ENCODE results near the gene MAN2B2.
"Not testable (repeated sequence)": the region's sequence is repeated elsewhere in the genome, so short reads cannot be mapped to it uniquely, and the experiment has no call there.

MAN2B2 gene

GRCh38 chr4:6654211-6654610 is 79.2 kb downstream of the MAN2B2 start:
- intact Hi-C loops (cut with DNase I); DNase-seq: not testable (repeated sequence)

DNA sequence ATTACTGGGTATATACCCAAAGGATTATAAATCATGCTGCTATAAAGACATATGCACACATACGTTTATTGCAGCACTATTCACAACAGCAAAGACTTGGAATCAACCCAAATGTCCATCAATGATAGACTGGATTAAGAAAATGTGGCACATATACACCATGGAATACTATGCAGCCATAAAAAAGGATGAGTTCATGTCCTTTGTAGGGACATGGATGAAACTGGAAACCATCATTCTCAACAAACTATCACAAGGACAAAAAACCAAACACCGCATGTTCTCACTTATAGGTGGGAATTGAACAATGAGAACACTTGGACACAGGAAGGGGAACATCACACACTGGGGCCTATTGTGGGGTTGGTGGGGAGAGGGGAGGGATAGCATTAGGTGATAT is 80.3 kb downstream of the MAN2B2 start:
- intact Hi-C loops (cut with DNase I); DNase-seq: not testable (repeated sequence)

- intact Hi-C loops (cut with DNase I) = no loop called here
- DNase-seq = no peak
These were observed 80.9 kb downstream of the MAN2B2 start for GRCh38 chr4:6655924-6656323.

DNA sequence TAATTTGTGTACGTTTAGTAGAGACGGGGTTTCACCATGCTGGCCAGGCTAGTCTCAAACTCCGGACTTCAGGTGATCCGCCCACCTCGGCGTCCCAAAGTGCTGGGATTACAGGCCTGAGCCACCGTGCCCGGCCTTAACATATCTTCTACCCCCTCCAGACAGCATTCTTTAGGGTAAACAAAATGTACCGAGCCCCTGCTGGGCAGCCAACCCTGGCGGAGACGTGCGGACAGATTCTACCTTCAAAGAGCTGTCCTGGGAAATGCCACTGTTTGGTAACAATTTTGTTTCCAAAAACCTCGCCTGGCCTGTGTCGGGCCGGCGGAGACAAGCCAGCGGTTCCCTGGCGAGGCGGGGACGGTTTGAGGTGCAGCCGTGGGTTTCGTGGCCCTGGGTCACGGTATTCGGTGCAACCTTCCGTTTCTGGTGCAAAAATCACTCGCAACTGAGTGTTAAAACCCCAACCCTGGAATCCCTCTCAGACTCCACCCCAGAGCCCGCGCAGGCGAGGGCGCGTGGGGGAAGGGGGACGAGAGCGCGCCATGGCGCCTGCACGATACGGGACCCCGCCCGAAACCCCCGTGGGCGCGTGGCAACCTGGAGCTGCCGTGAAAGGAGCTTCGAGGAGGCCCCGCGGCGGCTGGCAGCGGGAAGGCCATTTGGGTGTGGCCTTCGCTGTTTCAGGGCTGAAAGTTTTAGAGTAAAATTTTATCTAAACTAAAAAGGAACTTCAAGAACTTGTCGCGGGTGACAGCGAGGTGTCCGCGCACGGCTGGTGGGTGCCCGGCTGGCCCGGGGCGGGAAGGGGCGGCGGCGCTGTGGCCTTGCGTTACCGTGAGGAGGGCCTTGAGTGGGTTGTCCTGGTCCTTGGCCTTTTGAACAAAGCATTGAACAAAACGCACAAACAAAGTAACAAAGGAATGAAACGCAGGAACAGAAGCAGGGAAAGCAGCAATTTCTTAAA is 82.5 kb downstream of the MAN2B2 start:
- no peak for DNase-seq
- intact Hi-C loops (cut with DNase I) = no loop called here

- intact Hi-C loops (cut with DNase I) = no loop called here
- no peak for DNase-seq
These were observed 83.2 kb downstream of the MAN2B2 start for GRCh38 chr4:6658209-6658595.

DNA sequence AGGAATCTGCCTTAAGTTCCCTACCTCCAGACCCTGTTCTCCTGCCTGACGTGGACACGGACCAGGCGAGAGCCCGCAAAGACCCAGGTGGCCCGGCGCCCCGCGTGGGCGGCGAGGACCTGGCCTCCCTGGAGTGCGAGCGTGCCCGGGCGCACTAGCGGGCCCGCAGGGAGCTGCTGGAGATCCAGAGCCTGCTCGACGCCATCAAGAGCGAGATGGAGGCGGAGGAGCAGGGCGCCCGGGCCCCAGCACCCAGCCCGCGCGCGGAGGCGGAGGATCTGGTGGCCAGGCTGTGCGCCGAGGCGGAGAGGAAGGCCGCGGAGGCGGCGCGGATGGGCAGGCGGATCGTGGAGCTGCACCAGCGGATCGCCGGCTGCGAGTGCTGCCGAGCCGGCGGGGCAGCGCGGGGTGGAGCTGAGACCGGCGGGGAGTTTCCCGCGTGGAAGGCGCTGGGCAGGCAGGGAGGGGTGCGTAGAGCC is 83.6 kb downstream of the MAN2B2 start:
- peak in 33 of 42 donors; percentile 12 to 69 (median 37) for DNase-seq
- intact Hi-C loops (cut with DNase I) = no loop called here

DNA sequence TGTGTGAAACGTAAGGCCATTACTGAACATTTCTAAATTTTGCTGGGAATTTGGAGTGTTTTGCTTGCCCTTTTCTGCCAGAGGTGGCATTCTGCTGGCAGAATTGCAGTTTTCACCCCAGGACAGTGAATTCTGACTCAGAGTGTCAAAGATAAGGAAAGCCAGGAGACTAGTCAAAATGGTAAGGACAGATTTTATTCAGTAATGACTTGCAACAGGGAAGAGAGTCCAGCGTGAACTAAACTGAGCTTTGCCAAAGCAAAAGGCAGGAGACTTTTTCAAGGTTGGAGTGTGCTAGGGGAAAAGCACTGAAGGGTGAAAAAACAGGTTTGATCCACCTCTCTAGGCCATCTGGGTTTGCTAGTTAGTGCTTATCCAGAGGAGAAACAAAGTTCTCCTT is 84.9 kb downstream of the MAN2B2 start:
- no peak for DNase-seq
- intact Hi-C loops (cut with DNase I) = no loop called here

GRCh38 chr4:6660430-6660829 is 85.4 kb downstream of the MAN2B2 start:
- intact Hi-C loops (cut with DNase I) = no loop called here
- DNase-seq = no peak

DNA sequence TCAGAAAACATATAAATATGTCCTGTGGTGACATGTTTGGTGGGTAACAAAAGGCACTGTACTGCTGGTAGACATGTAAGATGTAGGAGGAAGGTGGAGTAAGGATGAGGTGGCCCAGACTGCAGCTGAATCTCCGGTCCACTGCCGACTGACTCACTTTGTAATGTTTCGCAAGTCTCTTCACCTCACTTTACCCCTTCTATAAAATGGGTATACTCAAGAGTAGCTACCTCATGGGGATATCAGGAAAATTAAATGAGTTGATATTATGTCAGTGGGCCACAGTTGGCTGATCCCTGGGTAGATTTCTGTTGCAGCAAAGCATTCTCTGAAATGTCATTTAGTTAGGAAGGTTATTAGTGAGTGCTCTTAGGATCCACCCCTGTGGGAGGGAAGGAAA is 87.6 kb downstream of the MAN2B2 start:
- intact Hi-C loops (cut with DNase I) = no loop called here
- DNase-seq = no peak

- DNase-seq = peak in 7 of 42 donors; percentile 11 to 42 (median 25)
- intact Hi-C loops (cut with DNase I) = no loop called here
These were observed 88.8 kb downstream of the MAN2B2 start for GRCh38 chr4:6663596-6664393.

GRCh38 chr4:6665320-6665654 is 90.3 kb downstream of the MAN2B2 start:
- DNase-seq = no peak
- intact Hi-C loops (cut with DNase I) = no loop called here

DNA sequence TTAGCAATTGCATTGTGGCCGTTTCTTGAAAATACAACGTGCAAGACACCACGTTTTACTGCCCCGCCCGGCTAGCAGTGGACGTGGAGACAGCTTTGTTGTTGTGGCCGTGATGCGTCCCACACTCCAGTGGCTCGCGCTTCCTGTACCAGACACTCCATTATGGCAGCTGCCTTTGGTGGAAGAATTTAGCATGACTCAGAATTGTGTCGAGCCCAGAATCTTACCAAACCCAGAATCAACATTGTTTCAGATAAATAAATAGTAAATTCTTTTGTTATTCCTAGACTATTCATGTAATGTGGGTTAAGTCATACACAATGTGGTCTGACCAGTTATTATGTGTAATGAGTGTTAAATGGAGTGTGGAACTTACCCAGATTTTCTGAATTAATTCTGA is 93.4 kb downstream of the MAN2B2 start:
- no peak for DNase-seq
- intact Hi-C loops (cut with DNase I) = no loop called here

- DNase-seq = no peak
- intact Hi-C loops (cut with DNase I) = no loop called here
These were observed 96.7 kb downstream of the MAN2B2 start for GRCh38 chr4:6671648-6672047.

GRCh38 chr4:6672131-6672530 is 97.1 kb downstream of the MAN2B2 start:
- intact Hi-C loops (cut with DNase I) = no loop called here
- DNase-seq = no peak

DNA sequence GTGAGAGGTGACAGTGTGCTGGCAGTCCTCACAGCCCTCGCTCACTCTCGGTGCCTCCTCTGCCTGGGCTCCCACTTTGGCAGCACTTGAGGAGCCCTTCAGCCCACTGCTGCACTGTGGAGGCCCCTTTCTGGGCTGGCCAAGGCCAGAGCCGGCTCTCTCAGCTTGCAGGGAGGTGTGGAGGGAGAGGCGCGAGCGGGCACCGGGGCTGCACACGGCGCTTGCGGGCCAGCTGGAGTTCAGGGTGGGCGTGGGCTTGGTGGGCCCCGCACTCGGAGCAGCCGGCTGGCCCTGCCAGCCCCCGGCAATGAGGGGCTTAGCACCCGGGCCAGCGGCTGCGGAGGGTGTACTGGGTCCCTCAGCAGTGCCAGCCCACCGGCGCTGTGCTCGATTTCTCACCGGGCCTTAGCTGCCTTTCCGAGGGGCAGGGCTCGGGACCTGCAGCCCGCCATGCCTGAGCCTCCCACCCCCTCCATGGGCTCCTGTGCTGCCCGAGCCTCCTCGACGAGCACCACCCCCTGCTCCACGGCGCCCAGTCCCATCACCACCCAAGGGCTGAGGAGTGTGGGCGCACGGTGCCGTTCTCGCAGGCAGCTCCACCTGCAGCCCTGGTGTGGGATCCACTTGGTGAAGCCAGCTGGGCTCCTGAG is 97.7 kb downstream of the MAN2B2 start:
- DNase-seq; intact Hi-C loops (cut with DNase I): not testable (repeated sequence)
